LNCAP (cell line): ENCODE data around the gene BACE2.

Source experiments
- CTCF ChIP-seq: fragments of 450-650 bp; IDR thresholded peaks from 2 replicates; pipeline ENCODE4 v1.5.1; 2017; ENCODE audit warnings: mild to moderate bottlenecking

Gene BACE2

GRCh38 chr21:41170859-41171609 is 3.1 kb downstream of the BACE2 start:
- no peak for TF ChIP-seq CTCF

- no peak for TF ChIP-seq CTCF
These were observed 7.1 kb downstream of the BACE2 start for GRCh38 chr21:41175080-41175479.

GRCh38 chr21:41176846-41177245 is 8.9 kb downstream of the BACE2 start:
- no peak for TF ChIP-seq CTCF

GRCh38 chr21:41180752-41181151 is 12.8 kb downstream of the BACE2 start:
- no peak for TF ChIP-seq CTCF

GRCh38 chr21:41182547-41182946 is 14.6 kb downstream of the BACE2 start:
- no peak for TF ChIP-seq CTCF

GRCh38 chr21:41183575-41183974 is 15.6 kb downstream of the BACE2 start:
- no peak for TF ChIP-seq CTCF

- no peak for TF ChIP-seq CTCF
These were observed 17.8 kb downstream of the BACE2 start for GRCh38 chr21:41185802-41186201.
